Hepatic stellate cell (primary cell): ENCODE measurements around the gene GAL.
"Not testable (repeated sequence)": the region's sequence is repeated elsewhere in the genome, so short reads cannot be mapped to it uniquely, and the experiment has no call there.

ENCODE experiments used
- DNase-seq: peaks from one replicate; pipeline ENCODE4 v3.0.0; 2011; ENCODE audit warnings: low spot score

GAL gene, protein sequence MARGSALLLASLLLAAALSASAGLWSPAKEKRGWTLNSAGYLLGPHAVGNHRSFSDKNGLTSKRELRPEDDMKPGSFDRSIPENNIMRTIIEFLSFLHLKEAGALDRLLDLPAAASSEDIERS

DNA sequence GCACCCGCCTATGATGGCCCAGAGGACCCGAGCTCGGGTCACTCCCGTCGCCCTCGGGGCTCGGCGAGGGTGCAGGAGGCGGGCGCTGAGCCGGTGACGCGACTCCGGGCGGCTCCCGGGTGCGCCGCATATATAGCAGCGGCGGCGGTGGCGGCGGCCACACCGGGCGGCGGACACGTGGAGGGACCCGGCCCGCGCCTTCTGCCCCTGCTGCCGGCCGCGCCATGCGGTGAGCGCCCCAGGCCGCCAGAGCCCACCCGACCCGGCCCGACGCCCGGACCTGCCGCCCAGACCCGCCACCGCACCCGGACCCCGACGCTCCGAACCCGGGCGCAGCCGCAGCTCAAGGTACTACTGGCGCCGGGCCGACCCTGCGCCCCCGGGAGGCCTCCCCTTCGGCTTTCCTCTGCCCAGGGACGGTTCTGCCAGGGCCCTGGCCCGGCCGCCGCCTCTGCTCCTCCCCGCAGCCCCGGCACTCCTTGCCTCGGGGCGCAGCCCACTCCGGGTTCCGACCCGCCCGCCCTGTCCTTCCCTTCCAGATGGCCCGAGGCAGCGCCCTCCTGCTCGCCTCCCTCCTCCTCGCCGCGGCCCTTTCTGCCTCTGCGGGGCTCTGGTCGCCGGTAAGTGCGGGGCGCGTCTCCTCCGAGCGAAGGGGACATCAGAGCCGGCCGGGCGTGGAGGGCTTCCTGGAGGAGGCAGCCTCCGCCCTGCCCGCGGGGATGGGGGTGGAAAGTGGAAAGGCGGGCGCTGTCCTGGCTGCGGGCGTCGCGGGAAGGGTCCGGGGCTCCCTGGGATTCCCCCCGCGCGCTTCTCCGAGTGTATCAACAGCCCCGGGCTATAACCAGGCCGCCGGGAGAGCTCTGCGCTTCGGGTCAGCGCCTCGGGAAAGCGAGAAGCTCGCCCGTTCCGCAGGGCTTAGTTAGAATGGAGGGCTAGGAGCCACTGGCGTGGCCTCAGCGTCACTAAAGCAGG lies at the start of gene GAL:
Gene GAL (plus strand): TSS at position 160 of the 972 bp plus-strand sequence. CDS start 380 bp downstream, at position 540.
- DNase-seq = no peak

DNA sequence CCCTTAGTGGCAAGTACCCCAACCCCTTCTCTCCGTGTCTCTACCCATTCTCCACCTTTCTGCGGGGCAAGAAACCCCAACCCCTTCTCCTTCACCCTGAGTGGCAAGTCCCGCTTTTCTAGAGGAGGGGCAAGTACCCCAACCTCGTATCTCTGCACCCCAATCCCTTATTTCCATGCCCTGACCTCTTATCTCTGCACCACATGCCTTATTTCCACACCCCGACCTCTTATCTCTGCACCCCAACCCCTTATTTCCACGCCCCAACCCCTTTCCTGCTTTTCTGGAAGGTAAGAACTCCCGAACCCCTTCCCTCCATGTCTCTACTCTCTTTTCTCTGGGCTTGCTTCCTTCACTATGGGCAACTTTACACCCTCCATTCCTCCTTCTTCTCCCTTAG lies 49.7 kb upstream of the GAL start:
- DNase-seq = not testable (repeated sequence)

DNA sequence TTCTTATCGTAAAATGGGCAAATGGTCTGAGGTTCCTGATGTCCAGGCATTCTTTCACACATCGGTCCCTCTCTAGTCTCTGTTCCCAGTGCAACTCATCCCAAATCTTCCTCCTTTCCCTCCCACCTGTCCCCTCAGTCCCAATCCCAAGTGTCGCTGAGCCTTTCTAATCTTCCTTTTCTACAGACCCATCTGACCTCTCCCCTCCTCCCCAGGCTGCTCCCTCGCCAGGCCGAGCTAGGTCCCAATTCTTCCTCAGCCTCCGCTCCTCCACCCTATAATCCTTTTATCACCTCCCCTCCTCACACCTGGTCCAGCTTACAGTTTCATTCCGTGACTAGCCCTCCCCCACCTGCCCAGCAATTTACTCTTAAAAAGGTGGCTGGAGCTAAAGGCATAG lies 49.2 kb upstream of the GAL start:
- DNase-seq = not testable (repeated sequence)

DNA sequence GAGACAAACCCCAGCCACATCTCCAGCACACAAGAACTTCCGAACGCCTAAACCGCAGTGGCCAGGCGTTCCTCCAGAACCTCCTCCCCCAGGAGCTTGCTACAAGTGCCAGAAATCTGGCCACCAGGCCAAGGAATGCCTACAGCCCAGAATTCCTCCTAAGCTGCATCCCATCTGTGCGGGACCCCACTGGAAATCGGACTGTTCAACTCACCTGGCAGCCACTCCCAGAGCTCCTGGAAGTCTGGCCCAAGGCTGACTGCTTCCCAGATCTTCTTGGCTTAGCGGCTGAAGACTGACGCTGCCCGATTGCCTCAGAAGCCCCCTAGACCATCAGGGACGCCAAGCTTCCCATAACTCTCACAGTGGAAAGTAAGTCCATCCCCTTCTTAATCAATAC lies 48.5 kb upstream of the GAL start:
- DNase-seq = not testable (repeated sequence)

DNA sequence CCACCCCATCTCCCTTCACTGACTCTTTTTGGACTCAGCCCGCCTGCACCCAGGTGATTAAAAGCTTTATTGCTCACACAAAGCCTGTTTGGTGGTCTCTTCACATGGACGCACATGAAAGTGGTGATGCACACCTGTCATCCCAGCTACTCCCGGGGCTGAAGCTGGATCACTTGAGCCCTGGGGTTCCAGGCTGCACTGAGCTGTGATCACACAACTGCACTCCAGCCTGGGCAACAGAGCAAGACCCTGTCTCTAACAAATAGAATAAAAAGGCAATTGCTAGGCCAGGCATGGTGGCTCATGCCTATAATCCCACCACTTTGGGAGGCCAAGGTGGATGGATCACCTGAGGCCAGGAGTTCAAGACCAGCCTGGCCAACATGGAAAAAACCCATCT lies 45.0 kb upstream of the GAL start:
- DNase-seq = not testable (repeated sequence)

DNA sequence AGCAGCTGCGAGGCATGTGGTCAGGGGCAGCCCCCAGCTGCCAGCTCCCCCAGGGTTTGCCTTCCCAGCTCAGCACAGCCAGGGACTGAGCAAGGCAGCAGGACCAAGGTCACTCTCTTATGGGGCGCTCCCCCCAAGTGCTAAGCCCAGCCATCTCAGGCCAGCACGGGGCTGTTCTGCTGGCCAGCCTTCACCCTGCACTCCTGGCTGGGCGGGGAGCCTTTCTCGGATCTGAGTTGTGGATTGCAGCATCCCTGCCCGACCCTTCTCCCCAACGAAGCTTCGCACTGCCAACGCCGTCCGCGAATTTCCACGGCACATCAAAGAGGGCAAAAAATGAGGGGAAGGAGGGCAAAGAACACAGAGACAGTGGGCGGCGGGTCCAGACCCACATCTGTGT lies 42.5 kb upstream of the GAL start:
- DNase-seq = no peak

DNA sequence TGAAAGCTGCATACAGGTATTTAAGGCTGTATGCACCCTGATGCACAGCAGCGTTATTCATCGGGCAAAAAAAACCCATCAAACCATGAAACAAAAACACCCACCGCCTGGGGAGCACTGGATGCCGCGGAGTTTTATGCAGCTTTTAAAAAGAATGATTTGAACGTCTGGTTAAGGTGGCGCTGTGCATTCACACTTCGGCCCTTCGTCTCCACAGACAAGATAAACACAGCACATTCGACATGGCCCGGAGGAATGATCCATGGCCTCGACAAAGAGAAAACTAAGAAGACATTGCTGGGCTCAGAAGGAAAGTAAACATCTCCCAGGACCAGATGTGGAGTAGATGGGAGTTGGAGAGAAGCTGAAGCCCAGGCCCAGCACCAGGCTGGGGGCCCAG lies 40.8 kb upstream of the GAL start:
- no peak for DNase-seq

DNA sequence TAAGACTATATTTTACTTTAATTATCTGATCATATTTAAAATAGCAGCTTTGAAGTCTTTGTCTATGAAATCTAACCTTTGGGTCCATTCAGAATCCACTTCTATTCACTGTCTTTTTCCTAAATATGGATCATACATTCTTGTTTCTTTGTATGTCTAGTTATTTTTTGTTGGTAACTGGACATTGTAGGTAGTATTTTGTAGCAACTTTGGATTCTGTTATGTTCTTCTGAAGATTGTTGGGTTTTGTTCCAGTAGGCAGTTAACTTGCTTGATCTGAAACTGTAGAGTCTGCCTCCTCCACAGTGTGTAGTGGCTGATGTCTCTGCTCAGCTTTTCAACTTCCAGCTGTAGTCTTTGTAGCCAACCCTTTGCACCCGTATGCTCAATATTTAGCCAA lies 37.5 kb upstream of the GAL start:
- no peak for DNase-seq

DNA sequence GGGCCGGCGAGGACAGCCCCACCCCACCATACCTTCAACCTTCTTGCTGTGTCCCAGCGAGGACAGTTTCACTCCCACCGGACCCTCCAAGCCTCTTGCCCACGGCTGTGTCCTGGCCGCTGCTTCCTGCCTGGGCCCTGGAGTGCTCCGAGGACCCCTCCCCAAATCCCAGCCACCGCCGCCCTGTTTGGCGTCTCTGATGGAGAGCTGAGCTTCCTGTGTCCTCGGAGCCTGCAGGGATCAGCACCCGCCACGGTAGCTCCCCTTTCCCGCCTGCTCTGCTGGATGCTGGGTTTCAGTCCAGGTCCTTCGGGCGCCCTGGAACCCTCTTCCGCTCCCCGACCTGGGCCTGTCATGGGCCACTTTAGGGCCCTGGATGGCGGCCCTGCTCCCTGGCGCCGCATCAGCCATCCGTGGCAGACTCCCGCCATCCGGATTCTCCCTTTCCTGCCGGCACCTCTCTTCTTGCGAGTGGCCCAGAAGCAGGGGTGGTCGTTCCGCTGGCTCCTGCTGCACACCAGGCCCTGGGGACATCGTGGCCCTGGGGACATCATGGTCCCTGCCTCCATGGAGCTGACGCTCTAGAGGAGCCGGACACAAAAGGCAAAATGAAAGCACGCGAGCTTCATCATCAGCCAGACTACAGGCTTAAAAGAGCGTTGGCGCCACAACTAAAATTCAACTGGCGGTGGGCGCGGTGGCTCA lies 34.3 kb upstream of the GAL start:
- DNase-seq = no peak

DNA sequence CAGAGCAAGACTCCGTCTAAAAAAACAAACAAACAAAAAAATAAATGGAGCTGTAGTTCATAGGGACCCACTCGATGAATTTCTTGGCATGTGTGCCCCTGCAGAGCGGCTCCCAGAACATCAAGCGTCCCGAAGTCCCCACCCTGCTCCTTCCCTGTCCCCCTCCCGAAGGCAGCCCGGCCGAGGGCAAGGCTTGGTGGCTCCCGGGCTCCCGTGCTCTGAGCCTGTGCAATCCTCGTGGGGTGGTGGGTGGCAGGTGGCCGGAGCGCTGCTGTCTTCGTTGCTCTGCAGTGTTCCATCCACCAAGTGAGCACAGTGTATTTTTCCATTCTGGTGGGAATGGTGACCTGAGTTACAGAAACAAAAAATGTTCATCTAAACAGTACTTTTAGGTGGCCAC lies 33.5 kb upstream of the GAL start:
- no peak for DNase-seq

DNA sequence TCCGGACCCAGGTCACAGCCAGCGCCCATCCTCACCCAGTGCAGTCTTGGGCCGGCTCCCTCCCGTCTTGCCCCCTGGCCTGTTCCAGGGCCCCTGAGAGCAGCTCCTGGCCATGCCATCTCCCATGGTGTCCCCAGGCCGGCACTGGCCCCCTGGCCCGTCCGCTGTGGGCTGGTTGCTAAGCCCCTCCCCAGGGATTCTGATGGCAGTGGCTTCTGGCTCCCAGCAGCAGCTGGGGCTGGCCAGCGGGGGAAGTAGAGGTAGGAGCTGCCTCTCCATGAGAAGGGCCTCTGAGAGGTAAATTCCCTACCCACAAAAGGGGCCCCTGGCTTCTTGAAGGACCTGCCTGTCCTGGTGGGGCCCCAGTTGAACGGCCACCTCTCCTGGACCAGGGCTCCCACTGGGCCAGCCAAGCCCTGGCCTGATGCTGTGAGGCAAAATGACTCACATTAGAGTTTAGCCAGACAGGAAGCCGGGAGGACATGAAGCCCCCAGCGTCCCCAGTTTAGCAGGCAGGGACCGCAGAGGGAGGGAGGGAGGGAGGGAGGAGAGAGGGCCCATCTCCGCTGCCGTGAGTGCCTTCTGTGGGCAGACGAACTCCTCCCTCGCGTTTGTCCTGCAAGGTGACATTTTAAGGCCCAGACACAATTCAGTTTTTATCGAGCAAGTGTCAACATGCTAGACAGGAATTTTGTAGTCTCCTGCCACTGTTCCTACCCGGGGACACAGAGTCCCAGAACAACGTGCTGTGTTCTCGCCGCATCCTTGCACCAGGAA lies 32.9 kb upstream of the GAL start:
- DNase-seq = no peak

DNA sequence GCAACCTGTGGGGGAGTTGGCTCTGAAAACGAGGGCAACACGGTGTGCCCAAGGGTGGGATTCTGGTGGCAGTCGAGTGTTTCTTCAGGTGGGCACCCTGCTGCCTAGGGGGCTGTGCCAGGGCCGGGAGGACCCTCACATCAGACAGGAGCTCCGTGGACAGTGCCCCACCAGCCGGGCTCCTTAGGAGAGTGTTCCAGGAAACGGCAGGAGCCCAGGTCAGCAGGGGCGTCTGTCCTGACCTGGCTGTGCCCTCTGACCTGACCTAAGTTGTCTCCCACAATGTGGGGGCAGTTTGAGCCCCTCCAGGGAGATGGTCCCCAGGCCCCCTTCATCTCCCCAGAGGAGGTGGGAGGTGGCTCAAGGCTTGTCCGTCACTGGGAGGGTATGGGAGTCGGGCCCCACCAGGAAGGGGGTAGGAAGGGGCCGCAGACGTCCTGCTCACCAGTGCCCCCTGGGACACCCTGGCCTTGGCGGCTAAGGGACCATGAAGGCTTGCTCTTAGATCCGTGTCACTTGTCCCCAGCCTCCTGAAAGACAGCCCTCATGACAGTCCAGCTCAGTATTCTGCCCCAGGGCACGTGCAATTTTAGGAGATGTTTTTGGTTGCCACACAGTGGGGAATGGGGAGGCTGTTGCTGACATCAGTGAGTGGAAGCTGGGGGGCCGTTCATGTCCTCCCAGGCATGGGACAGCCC lies 32.2 kb upstream of the GAL start:
- no peak for DNase-seq

DNA sequence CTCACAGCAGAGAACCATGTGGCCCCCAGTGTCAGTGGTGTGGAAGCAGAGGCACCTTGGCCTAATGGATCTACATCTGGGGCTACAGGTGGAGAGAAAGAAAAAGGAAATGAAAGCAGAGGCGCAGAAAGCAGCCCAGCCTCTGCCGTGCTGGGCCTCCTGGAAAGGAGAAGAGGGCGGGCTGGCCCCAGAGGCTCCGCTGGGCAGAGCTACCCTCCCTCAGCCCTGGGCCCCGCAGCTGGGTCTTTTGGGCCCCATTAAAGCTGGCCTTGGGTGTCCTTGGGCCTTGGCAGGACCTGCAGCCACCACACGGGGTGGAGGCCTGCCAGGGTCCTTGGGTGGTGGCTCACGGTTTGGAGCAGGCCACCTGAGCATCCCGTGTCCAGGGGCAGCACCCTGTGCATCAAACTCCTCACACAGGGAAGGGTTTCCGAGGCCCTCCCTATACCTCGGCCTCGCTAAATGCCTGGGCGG lies 31.6 kb upstream of the GAL start:
- no peak for DNase-seq

DNA sequence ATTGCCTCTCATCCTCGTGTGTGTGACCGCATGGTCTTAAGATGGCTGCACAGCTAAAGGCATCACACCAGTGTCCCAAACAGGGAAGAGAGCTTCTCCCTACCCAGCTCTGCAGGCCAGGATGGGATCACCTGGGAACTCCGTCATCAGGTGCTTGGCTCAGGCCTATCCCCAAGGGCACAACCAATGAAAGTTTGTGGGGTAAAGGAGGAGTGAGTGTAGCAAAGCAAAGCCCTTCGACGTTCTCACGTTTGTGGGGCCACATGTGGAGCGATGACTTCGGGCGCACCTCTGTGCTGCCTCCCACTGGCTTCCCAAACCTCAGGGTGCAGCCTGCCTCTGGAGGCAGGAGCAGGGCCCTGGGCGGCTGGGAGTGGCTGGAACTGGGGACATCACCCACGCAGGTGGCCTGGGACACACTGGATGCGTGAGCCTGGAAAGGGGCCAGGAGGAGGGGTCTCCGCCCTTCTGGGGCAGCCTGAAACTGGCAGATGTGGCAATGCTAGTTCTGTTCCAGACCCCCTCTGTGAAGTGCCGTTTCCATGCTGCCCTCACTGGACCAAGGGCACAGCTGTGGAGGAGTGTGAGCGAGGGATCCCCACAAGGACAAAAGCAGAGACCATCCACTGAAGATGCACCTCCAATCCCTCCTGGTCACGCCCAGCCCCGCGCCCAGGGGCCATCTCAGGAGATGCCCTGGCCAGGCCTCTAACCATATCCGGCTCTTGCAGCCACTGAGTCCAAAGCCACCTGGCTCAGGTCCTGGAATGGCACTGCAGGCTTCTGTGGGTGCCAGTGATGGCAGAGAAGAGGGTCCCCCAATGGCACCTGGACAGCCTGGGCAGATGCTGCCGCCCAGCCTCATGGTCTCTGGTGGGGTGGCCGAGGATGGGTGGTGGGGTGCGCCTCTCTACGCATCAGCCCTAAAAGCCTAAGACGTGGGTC lies 30.6 kb upstream of the GAL start:
- no peak for DNase-seq

DNA sequence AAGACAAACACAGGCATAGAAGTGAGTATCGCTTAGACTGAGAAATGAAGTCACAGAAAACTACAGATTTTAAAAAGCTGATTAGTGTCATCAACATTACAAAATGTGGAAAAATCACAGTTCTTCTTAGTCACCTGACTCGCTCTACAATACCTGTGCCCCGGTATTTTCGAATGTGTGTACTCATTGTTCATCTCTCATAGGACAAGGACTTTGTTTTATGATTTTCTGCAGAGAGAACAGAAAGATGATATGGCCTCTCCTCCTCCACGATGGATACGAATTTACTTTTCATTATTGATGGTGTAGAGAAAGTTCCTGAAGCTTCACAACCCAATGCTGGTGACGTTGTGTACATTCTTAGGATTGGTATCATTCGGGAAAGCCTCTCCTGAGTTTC lies 29.4 kb upstream of the GAL start:
- DNase-seq = no peak

DNA sequence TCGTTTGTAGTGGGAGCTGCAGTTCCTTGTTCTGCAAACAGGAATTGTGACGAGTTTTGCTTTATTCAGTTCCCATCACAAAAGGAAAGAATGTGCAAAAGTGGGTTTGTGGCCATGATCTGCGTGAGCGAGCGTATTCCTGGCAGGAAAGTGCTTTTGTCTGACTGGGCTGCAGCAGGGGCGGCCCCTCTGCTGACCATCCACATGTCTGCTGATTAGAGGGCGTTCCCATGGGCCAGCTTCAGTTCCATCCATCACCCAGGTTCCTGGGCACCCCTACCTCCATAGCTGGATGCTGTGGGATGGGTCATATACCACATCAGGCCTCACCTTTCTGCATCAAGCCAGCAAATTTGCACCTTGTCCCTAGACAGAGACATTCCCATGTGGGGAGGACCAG lies 28.9 kb upstream of the GAL start:
- DNase-seq = no peak

DNA sequence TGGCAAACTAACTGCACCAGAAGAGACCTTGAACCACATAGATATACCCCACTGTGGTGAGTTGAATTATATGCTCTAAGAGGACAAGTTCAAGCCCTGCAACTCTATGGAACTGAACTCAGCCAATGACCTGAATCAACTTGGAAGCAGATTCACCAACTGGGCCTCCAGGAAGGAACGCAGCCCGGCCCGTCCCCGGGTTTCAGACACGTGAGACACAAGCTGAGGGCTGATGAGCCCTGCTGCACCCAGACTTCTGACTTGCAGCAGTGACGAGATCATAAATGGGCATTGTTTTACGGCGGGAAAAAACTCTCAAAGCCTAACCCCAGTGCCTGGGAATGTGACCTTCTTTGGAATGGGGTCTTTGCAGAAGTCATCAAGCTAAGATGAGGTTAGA lies 28.5 kb upstream of the GAL start:
- no peak for DNase-seq

DNA sequence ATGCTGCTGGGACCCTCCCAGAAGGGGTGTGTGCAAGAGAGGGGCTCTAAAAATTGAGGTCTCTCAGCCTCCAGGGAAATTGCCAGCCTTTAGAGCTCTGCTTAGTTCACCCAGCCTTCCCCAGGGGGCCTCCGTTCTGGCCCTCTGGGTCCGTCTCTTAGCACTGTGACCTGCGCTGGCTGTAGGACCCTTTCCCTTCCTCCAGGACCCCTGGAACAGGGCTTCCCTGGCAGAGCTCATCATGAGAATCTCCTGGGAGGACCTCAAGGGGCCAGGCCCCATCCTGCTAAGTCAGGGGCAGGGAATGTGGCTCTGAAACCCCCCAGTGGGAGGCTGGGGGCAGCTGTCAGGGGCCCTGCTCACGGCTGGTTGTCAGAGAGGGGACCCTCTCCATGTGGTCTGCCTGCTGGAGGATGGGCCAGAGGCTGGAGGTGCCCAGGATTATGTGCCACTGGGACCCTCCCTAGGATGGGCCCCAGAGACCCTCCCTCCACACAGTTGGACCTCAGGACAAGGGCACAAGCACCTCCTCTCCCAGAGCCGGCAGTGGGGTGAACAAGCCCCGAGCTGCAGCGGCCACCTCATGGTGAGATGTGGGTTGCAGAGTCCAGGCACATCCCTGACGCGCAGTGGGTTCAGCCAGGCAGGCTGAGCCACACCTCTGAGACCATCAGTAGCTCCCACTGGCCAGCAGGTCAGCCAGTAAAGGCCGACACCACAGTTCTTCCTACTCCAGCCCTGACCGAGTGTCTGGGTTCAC lies 27.1 kb upstream of the GAL start:
- no peak for DNase-seq

DNA sequence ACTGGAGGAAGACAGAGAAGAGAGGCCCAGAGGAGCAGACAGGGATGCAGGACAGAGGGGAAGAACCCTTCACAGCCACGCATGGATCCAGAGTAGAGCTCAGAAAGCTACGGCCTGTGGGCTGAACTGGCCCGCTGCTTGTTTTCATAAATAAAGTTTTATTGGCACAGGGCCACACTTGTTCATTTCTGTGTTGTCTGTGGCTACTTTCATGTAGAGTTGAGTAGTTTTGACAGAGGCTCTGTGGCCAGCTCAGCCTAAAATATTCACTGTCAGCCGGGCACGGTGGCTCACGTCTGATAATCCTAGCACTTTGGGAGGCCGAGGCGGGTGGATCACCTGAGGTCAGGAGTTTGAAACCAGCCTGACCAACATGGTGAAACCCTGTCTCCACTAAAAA lies 26.2 kb upstream of the GAL start:
- no peak for DNase-seq

DNA sequence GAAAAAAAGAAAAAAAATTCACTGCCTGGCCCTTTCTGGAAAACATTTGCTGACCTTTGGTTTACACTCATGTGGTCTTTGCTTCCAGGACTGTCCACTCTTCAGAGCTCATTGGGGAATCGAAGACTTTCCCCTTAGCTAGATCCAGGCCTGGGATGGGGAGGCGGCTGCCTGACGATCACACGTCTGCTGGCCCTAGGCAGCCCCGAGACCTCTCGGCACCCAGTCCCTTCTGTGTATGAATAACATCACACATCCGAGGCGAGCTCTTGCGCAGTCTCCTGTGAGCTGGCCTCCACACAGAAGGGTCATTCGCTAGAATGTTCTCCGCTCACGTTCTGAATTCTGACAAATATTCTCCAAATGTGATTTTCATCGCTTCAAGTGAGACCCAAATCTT lies 25.7 kb upstream of the GAL start:
- DNase-seq = no peak
